Measurements from ENCODE around the gene MS4A13.
"Not testable (repeated sequence)": the region's sequence is repeated elsewhere in the genome, so short reads cannot be mapped to it uniquely, and the experiment has no call there.

MS4A13 gene

GRCh38 chr11:60500276-60500910, 14.8 kb upstream of the MS4A13 start:
- H3K4me3 ChIP-seq (ENCODE audit: low read depth, low read length) = no peak overlapping the region
- H3K27me3 ChIP-seq (ENCODE audit: insufficient read depth, low read depth, severe bottlenecking) = no peaks in the 10 kb centered on the region
- peaks cover 2% of the 10 kb centered on the region for H3K9me3 ChIP-seq (ENCODE audit: severe bottlenecking)
- TF ChIP-seq, protein P1, sequence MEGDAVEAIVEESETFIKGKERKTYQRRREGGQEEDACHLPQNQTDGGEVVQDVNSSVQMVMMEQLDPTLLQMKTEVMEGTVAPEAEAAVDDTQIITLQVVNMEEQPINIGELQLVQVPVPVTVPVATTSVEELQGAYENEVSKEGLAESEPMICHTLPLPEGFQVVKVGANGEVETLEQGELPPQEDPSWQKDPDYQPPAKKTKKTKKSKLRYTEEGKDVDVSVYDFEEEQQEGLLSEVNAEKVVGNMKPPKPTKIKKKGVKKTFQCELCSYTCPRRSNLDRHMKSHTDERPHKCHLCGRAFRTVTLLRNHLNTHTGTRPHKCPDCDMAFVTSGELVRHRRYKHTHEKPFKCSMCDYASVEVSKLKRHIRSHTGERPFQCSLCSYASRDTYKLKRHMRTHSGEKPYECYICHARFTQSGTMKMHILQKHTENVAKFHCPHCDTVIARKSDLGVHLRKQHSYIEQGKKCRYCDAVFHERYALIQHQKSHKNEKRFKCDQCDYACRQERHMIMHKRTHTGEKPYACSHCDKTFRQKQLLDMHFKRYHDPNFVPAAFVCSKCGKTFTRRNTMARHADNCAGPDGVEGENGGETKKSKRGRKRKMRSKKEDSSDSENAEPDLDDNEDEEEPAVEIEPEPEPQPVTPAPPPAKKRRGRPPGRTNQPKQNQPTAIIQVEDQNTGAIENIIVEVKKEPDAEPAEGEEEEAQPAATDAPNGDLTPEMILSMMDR (IDR thresholded peaks at IDR 0.05; ENCODE audit: low read depth, low read length) = no peak
- no peak for DNase-seq
- H3K27ac ChIP-seq = no peak overlapping the region
- H3K36me3 ChIP-seq = no peaks in the 10 kb centered on the region

DNA sequence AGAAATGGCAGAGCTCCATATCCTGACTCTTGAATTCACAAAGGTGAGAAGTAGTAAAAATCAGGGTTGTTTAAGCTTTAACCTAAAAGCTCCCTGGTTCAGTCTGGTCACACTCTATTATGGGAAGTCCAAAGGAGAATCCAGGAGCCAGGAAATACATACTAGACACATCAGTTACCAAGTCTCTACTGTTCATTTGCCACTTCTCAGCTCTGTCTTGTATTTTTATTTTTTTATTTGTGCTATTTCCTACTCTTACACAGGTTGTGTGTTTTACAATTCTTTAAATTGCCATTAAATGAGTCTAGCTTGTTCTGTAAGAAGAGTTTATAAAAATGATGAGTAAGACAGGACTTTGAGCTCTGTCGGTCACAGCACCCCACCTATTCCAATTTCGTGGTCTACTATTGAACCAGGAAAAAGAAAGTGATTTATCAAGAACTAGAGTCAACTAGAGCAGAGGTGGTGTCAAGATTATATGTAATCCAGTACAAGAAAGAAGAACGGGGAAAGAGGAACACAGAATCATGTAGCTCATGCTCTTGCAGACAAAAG, 12.9 kb upstream of the MS4A13 start:
- no peak for DNase-seq
- TF ChIP-seq, protein P1 (IDR thresholded peaks at IDR 0.05; ENCODE audit: low read depth, low read length) = no peak
- H3K36me3 ChIP-seq = no peaks in the 10 kb centered on the region
- peaks cover 2% of the 10 kb centered on the region for H3K9me3 ChIP-seq (ENCODE audit: severe bottlenecking)
- H3K27ac ChIP-seq = no peak overlapping the region
- H3K4me3 ChIP-seq (ENCODE audit: low read depth, low read length) = no peak overlapping the region
- no peaks in the 10 kb centered on the region for H3K27me3 ChIP-seq (ENCODE audit: insufficient read depth, low read depth, severe bottlenecking)

DNA sequence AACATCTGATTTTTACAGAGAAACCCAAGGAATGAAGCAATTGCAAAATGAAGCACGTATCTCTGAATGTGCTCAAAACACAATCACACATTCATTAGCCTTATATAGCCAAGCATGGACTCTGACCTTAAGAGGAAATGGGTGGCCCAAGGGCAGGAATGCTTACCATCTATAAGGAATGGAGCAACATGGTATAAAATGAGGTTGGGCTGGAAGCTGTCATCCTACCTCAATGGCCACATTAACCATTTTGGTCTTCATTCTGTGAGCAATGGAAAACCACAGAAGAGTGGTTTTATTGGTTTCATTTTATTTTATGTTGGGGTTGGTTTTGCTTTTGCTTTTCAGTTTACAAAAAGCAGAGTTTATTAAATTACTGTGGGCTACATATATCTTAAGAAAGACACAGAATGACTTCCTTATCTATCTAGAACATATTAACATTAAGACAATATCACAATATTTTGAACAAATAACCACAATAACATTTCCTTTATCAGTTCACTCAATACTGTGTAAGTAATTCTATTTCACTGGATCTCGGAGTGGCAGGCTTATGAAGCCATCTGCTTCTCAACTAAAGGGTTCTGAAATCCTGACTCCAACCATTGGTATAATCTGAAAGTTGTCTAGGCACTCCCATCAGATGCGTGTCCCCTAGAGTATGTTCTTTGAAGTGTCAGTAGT, 10.8 kb upstream of the MS4A13 start:
- no peak overlapping the region for H3K27ac ChIP-seq
- no peaks in the 10 kb centered on the region for H3K36me3 ChIP-seq
- H3K27me3 ChIP-seq (ENCODE audit: insufficient read depth, low read depth, severe bottlenecking) = no peaks in the 10 kb centered on the region
- H3K9me3 ChIP-seq (ENCODE audit: severe bottlenecking) = peaks cover 2% of the 10 kb centered on the region
- TF ChIP-seq, protein P1 (IDR thresholded peaks at IDR 0.05; ENCODE audit: low read depth, low read length) = no peak
- DNase-seq = no peak
- H3K4me3 ChIP-seq (ENCODE audit: low read depth, low read length) = no peak overlapping the region

GRCh38 chr11:60509609-60510008, 5.6 kb upstream of the MS4A13 start:
- H3K27ac ChIP-seq; DNase-seq; H3K27me3 ChIP-seq (ENCODE audit: insufficient read depth, low read depth, severe bottlenecking); H3K4me3 ChIP-seq (ENCODE audit: low read depth, low read length); H3K36me3 ChIP-seq; H3K9me3 ChIP-seq (ENCODE audit: severe bottlenecking): not testable (repeated sequence)

DNA sequence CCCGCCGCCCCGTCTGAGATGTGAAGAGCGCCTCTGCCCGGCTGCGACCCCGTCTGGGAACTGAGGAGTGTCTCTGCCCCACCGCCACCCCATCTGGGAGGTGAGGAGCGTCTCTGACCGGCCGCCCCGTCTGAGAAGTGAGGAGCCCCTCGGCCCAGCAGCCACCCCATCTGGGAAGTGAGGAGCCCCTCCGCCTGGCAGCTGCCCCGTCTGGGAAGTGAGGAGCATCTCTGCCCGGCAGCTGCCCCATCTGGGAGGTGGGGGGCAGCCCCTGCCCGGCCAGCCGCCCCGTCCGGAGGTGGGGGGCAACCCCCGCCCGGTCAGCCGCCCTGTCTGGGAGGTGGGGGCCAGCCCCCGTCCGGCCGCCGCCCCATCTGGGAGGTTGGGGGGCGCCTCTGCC, 5.0 kb upstream of the MS4A13 start:
- not testable (repeated sequence) for H3K4me3 ChIP-seq (ENCODE audit: low read depth, low read length); DNase-seq; H3K9me3 ChIP-seq (ENCODE audit: severe bottlenecking); H3K27ac ChIP-seq; H3K36me3 ChIP-seq; H3K27me3 ChIP-seq (ENCODE audit: insufficient read depth, low read depth, severe bottlenecking)

DNA sequence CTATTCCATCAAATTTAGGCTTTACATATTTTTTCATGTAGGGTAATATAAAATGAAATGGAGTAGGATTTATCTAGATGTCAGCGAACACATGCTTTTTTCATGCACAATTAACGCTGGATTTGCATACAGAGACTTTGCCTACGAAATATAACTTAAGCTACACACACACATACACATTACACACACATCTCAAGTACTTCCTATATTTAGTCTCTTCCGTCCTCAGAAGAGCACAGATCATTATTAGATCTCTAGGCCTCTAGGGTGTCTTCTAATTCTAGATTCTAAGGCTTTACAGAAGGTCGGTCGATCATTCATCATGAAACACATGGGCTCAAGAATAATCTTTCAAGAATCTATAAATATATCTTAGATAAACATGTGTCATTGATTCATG, 3.8 kb upstream of the MS4A13 start:
- H3K9me3 ChIP-seq (ENCODE audit: severe bottlenecking) = no peaks in the 10 kb centered on the region
- no peaks in the 10 kb centered on the region for H3K36me3 ChIP-seq
- TF ChIP-seq, protein P1 (IDR thresholded peaks at IDR 0.05; ENCODE audit: low read depth, low read length) = no peak
- DNase-seq = no peak
- no peaks in the 10 kb centered on the region for H3K27me3 ChIP-seq (ENCODE audit: insufficient read depth, low read depth, severe bottlenecking)
- no peak overlapping the region for H3K4me3 ChIP-seq (ENCODE audit: low read depth, low read length)
- no peak overlapping the region for H3K27ac ChIP-seq

Data from WERI-Rb-1 (cell line).